Peyer's patch (tissue), 4 donors: Measurements from ENCODE around the gene PLIN5.

Experiments
- CTCF ChIP-seq, 6 experiments: fragments of 450-650 bp in 4 of 6; fragments of 200-600 bp in 2 of 6; sonication (generic) in 1 of 6; IDR thresholded peaks; one replicate each; pipeline ENCODE4 v1.5.1; 2017 to 2019; ENCODE audit warnings: antibody characterized with exemption in 6 of 6, mild to moderate bottlenecking in 3 of 6, moderate library complexity in 1 of 6
- POLR2A ChIP-seq, 2 donors: fragments of 450-650 bp; IDR thresholded peaks; one replicate each; pipeline ENCODE4 v1.5.1; 2017; ENCODE audit warnings: antibody characterized with exemption in 2 of 2, mild to moderate bottlenecking in 2 of 2, moderate library complexity in 2 of 2

DNA sequence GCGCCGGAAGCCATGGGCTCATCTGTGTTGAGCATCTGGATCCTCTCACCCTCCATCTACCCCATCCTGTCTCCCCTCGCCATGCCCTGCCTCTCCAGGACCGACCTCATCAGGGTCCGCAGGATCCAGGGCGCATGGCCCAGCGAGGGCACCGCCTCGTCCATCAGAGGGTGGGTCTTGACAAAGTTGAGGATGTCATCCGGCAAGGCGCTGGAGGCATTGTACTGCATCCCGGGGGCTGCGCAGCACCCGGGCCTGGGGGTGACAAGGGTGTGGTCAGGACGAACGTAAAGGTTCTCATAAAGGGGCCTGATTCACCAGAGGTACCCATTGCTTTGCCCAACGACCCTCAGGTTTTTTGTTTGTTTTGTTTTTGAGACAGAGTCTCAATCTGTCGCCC lies 15.0 kb upstream of the PLIN5 start:
- TF ChIP-seq CTCF (IDR thresholded peaks at IDR 0.05) (no peak), POLR2A (IDR thresholded peaks at IDR 0.05) (no peak)
